ENCODE data around the gene ZNF681.
"Not testable (repeated sequence)": the region's sequence is repeated elsewhere in the genome, so short reads cannot be mapped to it uniquely, and the experiment has no call there.

The ZNF681 gene

GRCh38 chr19:23758187-23759074 lies at the start of gene ZNF681:
ZNF681 (minus strand) TSS chr19:23758891; CDS start chr19:23758749, 142 bp downstream.
- peak; percentile 47 for DNase-seq

DNA sequence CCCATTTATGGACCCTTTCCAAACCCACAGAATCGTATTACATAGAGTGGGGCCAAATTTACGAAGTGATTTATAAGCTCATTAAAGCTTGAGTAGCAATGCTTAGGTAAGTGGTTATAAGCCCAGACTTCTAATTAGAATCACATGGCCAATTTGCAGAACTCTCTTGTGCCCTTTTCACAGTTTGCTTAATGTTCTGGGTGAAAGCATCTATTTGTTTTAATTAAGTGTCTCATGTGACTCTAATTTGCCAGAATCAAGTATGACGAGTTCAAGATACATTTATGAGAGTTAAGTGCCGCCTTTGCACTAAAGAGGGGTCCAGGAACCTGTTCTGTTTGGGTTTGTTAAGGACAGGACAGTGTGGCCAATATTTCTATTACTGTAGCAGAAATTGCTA lies 46.0 kb upstream of the ZNF681 start:
- DNase-seq: no peak

- no peak for DNase-seq
These were observed 43.6 kb upstream of the ZNF681 start for GRCh38 chr19:23802290-23802689.

- no peak for DNase-seq
These were observed 43.1 kb upstream of the ZNF681 start for GRCh38 chr19:23801803-23802202.

DNA sequence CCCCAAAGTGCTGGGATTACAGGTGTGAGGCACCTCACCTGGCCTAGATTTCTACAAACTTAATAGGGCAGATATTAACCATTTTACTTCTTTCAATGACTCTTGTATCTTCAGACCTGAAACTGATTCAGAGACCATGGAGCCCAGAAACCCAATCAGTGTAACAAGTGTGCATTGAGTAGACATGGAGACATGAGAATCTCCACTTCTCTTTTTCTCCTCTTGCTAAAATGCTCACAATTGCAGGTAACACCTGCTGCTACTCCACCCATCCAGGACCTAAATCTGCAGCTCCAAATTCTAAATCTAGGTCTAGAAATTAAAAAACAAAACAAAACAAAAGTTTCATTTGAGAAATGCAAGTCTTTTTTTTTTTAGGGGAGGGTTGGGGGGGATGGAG lies 42.2 kb upstream of the ZNF681 start:
- DNase-seq: no peak

DNA sequence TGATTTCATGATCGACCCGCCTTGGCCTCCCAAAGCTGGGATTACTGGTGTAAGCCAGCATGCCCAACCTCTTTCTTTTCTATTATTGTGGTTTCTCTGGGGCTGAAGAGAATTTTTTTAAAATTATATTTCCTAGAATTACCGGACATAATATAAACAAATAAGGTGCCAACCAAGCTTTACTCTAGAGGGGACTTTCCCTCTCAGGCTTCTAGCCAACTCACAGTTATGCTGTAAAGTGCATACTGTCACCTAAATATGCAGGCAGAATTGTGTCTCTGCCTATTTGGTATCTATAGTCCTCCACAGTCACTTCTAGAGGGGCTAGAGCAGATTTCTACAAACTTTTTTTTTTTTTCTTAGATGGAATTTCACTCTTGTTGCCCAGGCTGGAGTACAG lies 41.6 kb upstream of the ZNF681 start:
- no peak for DNase-seq

DNA sequence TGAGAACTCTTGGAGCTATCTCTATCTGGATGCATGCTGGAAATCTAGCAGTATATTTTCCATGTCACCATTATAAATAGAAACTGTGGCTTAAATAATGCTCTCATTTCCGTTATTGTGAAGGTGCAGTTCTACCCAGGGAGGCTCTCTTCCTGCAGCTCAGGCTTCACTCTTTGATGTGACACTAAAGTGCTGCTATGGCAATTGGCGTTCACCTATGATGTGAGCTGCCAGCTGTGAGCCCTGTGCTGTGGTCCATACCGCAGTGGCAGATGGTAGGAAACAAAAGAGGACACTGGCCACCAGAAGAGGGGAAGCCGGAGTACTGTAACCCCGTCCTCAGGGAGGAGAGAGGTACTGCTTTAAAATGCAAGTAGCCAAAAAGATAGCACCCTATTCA lies 40.6 kb upstream of the ZNF681 start:
- no peak for DNase-seq

- no peak for DNase-seq
These were observed 36.8 kb upstream of the ZNF681 start for GRCh38 chr19:23795462-23795861.

GRCh38 chr19:23792784-23793183 lies 34.1 kb upstream of the ZNF681 start:
- DNase-seq: no peak

GRCh38 chr19:23790641-23791488 lies 32.2 kb upstream of the ZNF681 start:
- DNase-seq: no peak

DNA sequence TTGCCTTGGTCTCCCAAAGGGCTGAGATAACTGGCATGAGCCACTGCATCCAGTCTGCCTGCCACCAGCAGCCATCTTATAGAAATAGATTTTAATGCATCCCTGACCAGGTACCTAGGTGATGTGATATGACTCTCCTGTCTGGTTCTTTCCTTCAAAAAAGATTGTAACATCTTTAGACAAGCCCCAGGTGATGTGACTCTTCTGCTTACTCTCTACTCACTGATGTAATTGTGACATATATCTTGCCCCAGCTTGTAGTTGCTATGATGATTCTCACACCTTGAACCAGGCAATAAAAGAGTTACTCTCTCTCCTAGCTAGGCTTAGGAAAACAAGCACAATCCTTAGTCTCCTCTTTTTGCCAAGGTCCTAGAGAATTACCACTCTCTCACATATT lies 30.6 kb upstream of the ZNF681 start:
- no peak for DNase-seq

- no peak for DNase-seq
These were observed 29.7 kb upstream of the ZNF681 start for GRCh38 chr19:23788411-23788810.

DNA sequence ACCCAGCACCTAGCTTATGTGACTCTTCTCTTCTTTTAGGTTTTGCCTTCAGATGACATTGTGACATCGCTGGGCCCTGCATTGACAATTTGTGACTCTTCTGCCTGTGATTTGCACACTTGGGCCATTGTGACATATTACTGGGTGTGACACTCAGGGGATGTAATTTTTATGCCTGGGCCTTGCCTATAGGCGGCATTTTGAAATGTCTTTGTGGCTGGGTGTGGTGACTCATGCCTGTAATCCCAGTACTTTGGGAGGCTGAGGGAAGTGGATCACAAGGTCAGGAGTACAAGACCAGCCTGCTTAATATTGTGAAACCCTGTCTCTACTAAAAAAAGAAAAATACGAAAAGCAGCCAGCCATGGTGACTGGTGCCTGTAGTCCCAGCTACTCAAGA lies 28.4 kb upstream of the ZNF681 start:
- no peak for DNase-seq

GRCh38 chr19:23785982-23786381 lies 27.3 kb upstream of the ZNF681 start:
- DNase-seq: no peak

GRCh38 chr19:23784274-23784673 lies 25.6 kb upstream of the ZNF681 start:
- no peak for DNase-seq

GRCh38 chr19:23783636-23784035 lies 24.9 kb upstream of the ZNF681 start:
- no peak for DNase-seq

- no peak for DNase-seq
These were observed 21.0 kb upstream of the ZNF681 start for GRCh38 chr19:23779645-23780044.

DNA sequence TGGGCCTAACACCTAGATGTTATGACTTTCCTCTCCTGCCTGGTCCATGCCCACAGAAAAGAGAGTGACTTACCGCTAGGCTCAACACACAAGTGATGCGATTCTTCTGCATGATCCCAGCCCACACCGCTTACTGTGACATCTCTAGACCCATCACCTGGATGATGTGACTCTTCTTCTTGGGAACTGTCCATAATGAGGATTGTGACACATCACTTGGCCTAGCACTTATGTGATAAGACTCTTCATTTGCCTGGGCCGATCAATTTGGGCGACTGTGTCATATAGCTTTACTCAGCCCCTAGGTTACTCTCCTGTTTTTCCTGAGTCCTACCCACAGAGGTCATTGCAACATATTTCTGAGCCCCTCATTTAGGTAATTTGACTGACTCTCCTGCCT lies 19.9 kb upstream of the ZNF681 start:
- DNase-seq: no peak

GRCh38 chr19:23778036-23778435 lies 19.3 kb upstream of the ZNF681 start:
- not testable (repeated sequence) for DNase-seq

DNA sequence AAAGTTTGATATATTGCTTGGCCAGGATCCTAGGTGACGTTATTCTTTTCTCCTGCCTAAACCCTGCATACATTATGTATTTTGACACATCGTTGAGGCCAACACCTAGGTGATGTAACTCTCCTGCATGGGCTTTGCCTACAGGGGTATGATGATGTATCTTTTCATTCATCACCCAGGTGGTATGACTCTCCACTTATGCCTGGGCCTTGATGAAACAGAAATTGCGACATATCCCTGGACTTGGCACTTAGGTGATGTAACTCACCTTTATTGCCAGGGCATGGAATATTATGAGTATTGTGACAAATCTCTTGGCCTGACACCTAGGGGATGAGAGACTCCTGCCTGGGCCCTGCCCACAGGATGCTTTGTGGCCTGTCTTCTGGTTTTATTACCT lies 18.5 kb upstream of the ZNF681 start:
- no peak for DNase-seq

GRCh38 chr19:23776507-23777205 lies 18.0 kb upstream of the ZNF681 start:
- DNase-seq: no peak

DNA sequence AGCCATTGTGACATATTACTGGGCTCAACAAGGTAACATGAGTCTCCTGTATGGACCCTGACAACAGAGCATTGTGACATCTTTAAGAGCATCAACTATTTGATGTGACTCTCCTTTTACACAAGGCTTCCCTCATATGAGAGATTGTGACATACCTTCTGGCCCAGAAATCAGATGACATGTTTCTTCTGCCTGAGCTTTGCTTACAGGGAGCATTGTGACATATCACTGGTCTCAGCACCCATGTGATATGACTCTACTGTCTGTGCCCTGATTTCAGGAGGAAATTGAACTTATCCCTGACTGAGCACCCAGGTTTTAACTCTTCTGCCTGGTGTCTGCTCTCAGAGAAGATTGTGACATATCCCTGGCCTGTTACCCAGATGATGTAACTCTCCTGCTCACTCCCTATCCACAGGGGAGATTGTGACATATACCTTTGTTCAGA lies 15.9 kb upstream of the ZNF681 start:
- DNase-seq: no peak

- DNase-seq: no peak
These were observed 15.4 kb upstream of the ZNF681 start for GRCh38 chr19:23774106-23774505.
